LNCaP clone FGC (cell line): ENCODE data around the gene JAKMIP1.

Experiments
- DNase-seq: peaks from one replicate; pipeline ENCODE4 v3.0.0-alpha.2; 2011; ENCODE audit warnings: low read depth
- H3K4me3 ChIP-seq: 2 replicates; pipeline ENCODE4 v1.5.1; 2011; ENCODE audit warnings: mild to moderate bottlenecking, low read depth, low read length, control low read depth
- TF ChIP-seq, protein P1 (sequence below): IDR thresholded peaks from 2 replicates; pipeline ENCODE4 v1.5.1; 2012; ENCODE audit warnings: mild to moderate bottlenecking; ENCODE audit not compliant: control insufficient read depth, insufficient read depth; ENCODE audit errors: extremely low read depth

The JAKMIP1 gene

DNA sequence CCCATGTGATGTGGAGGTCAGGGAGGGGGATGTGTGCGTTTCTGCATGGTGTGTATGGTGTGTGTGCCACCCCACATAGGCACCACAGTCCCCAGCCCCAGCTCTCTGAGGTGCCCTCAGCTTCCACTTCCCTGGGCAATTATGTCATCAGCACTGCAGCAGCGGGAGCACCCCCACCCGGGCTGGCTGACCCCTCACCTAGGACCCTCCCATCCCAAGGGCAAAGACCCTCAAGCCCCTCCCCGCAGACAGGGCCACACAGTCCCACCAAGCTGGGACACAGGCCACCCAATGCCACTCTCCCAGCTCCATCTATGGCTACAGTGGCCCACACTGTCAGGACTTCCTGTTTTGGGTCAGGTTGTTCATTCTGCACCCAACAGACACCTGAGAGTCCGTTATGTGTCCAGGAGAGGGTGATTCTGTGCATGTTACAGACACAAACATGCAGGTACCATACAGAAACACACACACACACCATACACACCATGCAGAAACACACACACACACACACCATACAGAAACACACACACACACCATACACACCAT is 75.2 kb downstream of the JAKMIP1 start:
- DNase-seq: no peak
- TF ChIP-seq, protein P1, sequence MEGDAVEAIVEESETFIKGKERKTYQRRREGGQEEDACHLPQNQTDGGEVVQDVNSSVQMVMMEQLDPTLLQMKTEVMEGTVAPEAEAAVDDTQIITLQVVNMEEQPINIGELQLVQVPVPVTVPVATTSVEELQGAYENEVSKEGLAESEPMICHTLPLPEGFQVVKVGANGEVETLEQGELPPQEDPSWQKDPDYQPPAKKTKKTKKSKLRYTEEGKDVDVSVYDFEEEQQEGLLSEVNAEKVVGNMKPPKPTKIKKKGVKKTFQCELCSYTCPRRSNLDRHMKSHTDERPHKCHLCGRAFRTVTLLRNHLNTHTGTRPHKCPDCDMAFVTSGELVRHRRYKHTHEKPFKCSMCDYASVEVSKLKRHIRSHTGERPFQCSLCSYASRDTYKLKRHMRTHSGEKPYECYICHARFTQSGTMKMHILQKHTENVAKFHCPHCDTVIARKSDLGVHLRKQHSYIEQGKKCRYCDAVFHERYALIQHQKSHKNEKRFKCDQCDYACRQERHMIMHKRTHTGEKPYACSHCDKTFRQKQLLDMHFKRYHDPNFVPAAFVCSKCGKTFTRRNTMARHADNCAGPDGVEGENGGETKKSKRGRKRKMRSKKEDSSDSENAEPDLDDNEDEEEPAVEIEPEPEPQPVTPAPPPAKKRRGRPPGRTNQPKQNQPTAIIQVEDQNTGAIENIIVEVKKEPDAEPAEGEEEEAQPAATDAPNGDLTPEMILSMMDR: no peak
- no peak overlapping the region for H3K4me3 ChIP-seq

DNA sequence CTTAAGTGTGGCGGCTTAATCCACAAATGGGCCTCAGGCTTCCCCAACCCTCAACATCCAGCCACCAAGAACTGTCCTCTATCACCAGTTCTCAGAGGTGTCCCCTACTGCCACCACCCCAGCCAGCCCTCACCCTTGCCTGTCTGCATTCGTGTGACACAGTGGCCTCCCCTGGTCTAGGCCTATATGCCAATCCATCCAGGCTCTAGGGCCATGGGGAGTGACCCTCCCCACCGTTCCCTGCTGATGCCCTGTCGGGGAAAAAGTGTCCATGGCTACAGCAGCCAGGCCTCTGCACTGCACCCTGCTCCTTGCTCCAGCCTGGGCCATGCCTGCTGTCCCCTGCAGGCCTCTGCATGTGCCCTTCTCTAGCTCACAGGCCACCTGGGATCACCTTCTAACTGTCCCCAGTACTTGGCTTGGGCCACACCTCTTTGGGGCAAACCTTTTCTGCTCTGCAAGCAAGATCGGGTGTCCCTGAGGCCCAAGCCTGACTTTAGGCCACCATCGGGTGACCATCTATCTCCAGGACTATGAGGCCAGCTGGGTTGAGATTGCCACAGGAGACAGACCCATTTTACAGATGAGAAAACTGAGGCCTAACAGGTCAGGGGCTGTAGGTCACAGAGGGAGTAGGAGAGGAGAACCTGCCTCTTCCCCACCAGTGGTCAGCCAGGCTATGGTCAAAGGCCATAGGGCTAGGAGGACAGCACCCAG is 75.8 kb downstream of the JAKMIP1 start:
- TF ChIP-seq, protein P1: no peak
- DNase-seq: no peak
- H3K4me3 ChIP-seq: no peak overlapping the region

DNA sequence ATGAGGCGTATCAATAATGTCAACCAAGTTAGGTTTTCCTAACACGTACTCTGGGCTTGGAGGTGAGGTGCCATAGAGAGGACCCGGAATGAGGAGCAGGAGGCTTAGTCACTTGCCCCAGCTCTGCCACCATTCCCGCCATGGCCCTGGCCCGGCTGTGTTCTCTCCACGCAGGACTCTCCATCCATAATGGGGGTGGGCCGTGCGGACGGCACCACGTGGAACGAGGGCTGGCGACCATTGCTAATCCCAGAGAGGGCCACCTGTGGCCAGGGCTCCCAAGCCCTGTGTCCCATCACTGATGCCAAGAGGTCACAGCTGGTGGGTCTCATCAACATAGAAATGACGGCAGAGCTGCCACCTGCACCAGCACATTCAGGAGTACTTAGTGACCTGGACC is 76.4 kb downstream of the JAKMIP1 start:
- no peak for DNase-seq
- TF ChIP-seq, protein P1: no peak
- no peak overlapping the region for H3K4me3 ChIP-seq

DNA sequence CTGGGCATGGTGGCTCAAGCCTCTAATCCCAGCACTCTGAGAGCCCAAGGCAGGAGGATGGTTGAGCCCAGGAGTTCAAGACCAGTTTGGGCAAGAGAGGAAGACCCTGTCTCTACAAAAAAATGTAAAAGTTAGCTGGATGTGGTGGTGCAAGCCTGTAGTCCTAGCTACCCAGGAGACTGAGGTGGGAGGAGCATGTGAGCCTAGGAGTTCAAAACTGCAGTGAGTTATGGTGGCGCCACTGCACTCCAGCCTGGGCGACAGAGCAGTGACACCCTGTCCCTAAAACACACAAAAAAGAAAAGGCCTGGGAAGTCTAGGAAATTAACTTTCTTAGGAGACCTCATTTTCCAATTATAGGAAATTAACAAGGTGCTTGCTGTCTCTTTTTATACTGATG is 76.8 kb downstream of the JAKMIP1 start:
- TF ChIP-seq, protein P1: 0 out of 2 replicates have a peak, but pooled peaks have one; percentile 12

DNA sequence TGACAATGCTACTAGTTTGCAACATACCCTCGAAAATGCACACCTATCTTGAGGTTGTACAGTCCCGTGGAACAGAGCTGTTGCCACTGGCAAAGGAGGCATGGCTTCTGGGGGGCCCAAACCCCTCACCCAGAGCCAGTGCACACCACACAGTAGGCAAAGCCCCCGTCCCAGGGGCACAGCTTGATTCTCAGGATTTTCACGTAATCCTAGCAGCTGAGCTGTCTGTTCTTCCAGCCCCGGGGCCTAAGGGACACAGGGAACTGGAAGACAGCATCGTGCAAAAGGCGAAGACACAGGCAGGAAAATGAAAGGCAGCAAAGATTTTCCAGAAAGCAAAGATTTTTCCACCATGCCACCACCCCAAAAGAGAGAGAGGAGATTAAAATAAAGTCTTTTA is 77.2 kb downstream of the JAKMIP1 start:
- TF ChIP-seq, protein P1: no peak
- no peak overlapping the region for H3K4me3 ChIP-seq
- DNase-seq: no peak

More for the DNA sequence above, 76.8 kb downstream of the JAKMIP1 start:
- no peak overlapping the region for H3K4me3 ChIP-seq
- no peak for DNase-seq

DNA sequence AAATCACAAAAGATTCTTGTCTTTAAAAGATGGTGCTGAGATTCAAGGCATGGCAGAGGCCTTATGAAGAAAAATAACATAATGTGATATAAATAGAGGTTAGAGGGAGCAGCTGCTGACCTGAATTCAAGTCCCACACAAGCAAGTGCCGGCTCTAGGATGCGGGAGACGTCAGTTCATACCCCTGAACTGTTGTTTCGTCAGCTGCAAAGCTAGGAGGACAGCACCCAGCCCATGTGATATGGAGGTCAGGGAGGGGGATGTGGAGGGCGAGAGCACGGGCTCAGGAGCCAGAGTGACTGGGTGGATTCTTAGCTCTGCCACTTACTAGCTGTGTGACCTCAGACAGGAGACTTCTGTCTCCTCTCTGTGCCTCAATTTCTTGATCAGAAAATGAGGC is 77.9 kb downstream of the JAKMIP1 start:
- TF ChIP-seq, protein P1: no peak
- no peak overlapping the region for H3K4me3 ChIP-seq
- no peak for DNase-seq

DNA sequence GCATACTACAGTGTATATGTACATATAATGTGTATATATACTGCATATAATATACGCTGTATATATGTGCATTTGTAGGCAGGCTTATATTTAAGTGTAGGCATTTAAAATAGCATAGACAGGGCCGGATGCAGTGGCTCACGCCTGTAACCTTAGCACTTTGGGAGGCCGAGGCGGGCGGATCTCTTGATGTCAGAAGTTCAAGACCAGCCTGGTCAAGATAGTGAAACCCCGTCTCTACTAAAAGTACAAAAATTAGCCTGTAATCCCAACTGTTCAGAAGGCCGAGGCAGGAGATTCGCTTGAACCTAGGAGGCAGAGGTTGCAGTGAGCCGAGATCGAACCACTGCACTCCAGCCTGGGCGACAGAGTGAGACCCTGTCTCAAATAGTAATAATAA is 78.4 kb downstream of the JAKMIP1 start:
- H3K4me3 ChIP-seq: no peak overlapping the region
- no peak for DNase-seq
- TF ChIP-seq, protein P1: no peak
